Hepatocyte (in vitro differentiated cells): Measurements from ENCODE around the gene TTC28.

Experiments used
- EZH2phosphoT487 ChIP-seq: fragments of 200-600 bp; sonication (generic); IDR thresholded peaks from one replicate; pipeline ENCODE4 v1.6.1; 2018; ENCODE audit warnings: antibody characterized with exemption, mild to moderate bottlenecking, low read depth, moderate library complexity; ENCODE audit not compliant: unreplicated experiment, severe bottlenecking
- TF ChIP-seq, protein P1 (sequence below): fragments of 200-600 bp; sonication (generic); IDR thresholded peaks from 2 replicates; pipeline ENCODE4 v1.5.1; 2016; ENCODE audit warnings: antibody characterized with exemption, mild to moderate bottlenecking; ENCODE audit not compliant: poor library complexity

GRCh38 chr22:28044546-28045173 is 635.0 kb downstream of the TTC28 start:
- TF ChIP-seq, protein P1, sequence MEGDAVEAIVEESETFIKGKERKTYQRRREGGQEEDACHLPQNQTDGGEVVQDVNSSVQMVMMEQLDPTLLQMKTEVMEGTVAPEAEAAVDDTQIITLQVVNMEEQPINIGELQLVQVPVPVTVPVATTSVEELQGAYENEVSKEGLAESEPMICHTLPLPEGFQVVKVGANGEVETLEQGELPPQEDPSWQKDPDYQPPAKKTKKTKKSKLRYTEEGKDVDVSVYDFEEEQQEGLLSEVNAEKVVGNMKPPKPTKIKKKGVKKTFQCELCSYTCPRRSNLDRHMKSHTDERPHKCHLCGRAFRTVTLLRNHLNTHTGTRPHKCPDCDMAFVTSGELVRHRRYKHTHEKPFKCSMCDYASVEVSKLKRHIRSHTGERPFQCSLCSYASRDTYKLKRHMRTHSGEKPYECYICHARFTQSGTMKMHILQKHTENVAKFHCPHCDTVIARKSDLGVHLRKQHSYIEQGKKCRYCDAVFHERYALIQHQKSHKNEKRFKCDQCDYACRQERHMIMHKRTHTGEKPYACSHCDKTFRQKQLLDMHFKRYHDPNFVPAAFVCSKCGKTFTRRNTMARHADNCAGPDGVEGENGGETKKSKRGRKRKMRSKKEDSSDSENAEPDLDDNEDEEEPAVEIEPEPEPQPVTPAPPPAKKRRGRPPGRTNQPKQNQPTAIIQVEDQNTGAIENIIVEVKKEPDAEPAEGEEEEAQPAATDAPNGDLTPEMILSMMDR, result no peak
- TF ChIP-seq EZH2phosphoT487, result no peak
